A673 (cell line): ENCODE measurements around the gene CRB2. TPM values are rescaled to one million over a fixed set of nuclear protein-coding genes. Genes with fewer than 3 reads are reported as not detected.
"Not testable (repeated sequence)": the region's sequence is repeated elsewhere in the genome, so short reads cannot be mapped to it uniquely, and the experiment has no call there.

Experiments used
- BruUV-seq: library from RNA; stranded (reverse); fragments of 400-500 nt; replicated peaks from 2 replicates; lab custom pipeline; 2021; lab: Mats Ljungman, UMichigan
- CTCF ChIA-PET: fragments of 300-600 bp; sonication (Branson Sonifier 250); formaldehyde crosslinking; loops from one replicate; lab custom pipeline; 2022; ENCODE audit warnings: antibody characterized with exemption; lab: Charles Lee
- POLR2A ChIA-PET: fragments of 300-600 bp; sonication (Branson Sonifier 250); formaldehyde crosslinking; loops from one replicate; lab custom pipeline; 2022; ENCODE audit warnings: antibody characterized with exemption; ENCODE audit not compliant: low non-redundant PET; lab: Charles Lee
- DNase-seq: peaks from one replicate; pipeline ENCODE4 v3.0.0-alpha.2; 2015; ENCODE audit warnings: low spot score
- H3K27ac ChIP-seq: fragments of 200-600 bp; sonication (generic); 2 replicates; pipeline ENCODE4 v1.5.1; 2016; ENCODE audit warnings: mixed run types, low read depth, mild to moderate bottlenecking, mixed read lengths, antibody characterized with exemption, low read length; ENCODE audit not compliant: poor library complexity, severe bottlenecking
- H3K27me3 ChIP-seq: fragments of 200-600 bp; sonication (generic); replicated peaks from 2 replicates; pipeline ENCODE4 v1.6.1; 2017; ENCODE audit warnings: mixed run types, low read depth, mild to moderate bottlenecking, mixed read lengths, antibody characterized with exemption, low read length; ENCODE audit not compliant: insufficient read depth, poor library complexity
- H3K36me3 ChIP-seq: fragments of 200-600 bp; sonication (generic); 2 replicates; pipeline ENCODE4 v1.6.1; 2016; ENCODE audit warnings: mixed run types, mild to moderate bottlenecking, mixed read lengths, antibody characterized with exemption, low read length; ENCODE audit not compliant: insufficient read depth, poor library complexity, severe bottlenecking
- H3K4me1 ChIP-seq: fragments of 200-600 bp; sonication (generic); 2 replicates; pipeline ENCODE4 v1.6.1; 2017; ENCODE audit warnings: mixed run types, mild to moderate bottlenecking, mixed read lengths, antibody characterized with exemption, low read length; ENCODE audit not compliant: insufficient read depth, poor library complexity, severe bottlenecking
- H3K4me3 ChIP-seq: fragments of 200-600 bp; sonication (generic); 2 replicates; pipeline ENCODE4 v1.5.1; 2016; ENCODE audit warnings: low read depth, mixed run types, mild to moderate bottlenecking, mixed read lengths, low read length; ENCODE audit not compliant: poor library complexity, severe bottlenecking
- H3K9me3 ChIP-seq: fragments of 200-600 bp; sonication (generic); 2 replicates; pipeline ENCODE4 v1.6.1; 2016; ENCODE audit warnings: mixed run types, low read depth, mild to moderate bottlenecking, mixed read lengths, antibody characterized with exemption, low read length; ENCODE audit not compliant: poor library complexity, severe bottlenecking
- CTCF ChIP-seq: fragments of 300-800, 200-600 bp; sonication (generic); conservative IDR thresholded peaks from 2 replicates; pipeline ENCODE4 v1.5.1; 2017; ENCODE audit warnings: low read depth, mild to moderate bottlenecking, antibody characterized with exemption, low read length, moderate library complexity, mixed read lengths
- EZH2 ChIP-seq: fragments of 200-600 bp; sonication (generic); IDR thresholded peaks from 2 replicates; pipeline ENCODE4 v1.6.1; 2017; ENCODE audit warnings: borderline replicate concordance, low read depth, mild to moderate bottlenecking, mixed read lengths, antibody characterized with exemption, low read length; ENCODE audit not compliant: poor library complexity, severe bottlenecking
- intact Hi-C: fragments of 100-400 bp; cut with micrococcal nuclease; formaldehyde crosslinking; loops from one replicate; pipeline ENCODE4 v1.10.0; 2022; ENCODE audit not compliant: unreplicated experiment
- total RNA-seq: library from RNA; stranded (reverse); gene quantifications from 2 replicates; pipeline ENCODE4 v1.2.3, GENCODE V29; 2021

CRB2 gene
- total RNA-seq, 1 experiment from 2014 or later, result 0.47 TPM

DNA sequence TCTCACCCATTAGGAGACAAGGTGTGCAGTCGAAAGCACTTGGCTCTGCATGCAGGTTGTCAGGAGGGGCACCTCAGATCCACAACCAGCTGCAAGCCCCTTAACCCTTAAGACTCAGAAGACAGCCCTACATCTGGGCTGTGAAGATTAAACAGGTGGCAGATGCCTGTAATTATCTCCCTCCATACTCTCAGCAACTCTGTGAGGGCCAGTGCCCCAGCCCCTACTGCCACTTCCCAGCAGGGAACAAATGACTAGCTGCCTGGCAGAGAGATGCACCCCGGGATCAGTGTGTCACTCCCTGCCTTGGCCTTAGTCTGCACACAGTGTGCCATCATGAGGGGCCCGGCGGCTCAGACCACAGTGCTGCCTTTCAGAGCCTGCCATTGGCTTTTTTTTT, 42.0 kb downstream of the CRB2 start:
- ChIA-PET CTCF (no interaction called here), POLR2A (no interaction called here)
- TF ChIP-seq CTCF, result no peak
- TF ChIP-seq EZH2, result no peak

DNA sequence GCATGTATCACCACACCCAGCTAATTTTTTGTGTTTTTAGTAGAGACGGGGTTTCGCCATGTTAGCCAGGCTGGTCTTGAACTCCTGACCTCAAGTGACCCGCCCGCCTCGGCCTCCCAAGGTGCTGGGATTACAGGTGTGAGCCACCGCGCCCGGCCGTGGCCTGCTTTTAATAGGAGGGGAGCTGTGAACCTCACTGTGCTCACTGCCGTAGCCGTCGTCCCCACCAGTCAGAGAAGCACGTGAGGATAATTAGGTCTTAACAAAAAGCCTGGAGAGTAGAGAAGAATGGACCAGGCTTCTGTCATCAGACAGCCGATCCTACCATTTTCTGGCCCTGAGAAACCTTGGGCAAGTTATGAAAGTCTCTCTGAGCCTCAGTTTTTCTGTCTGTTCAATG, 42.9 kb downstream of the CRB2 start:
- H3K36me3 ChIP-seq, CTCF ChIA-PET, H3K4me1 ChIP-seq, H3K27ac ChIP-seq, POLR2A ChIA-PET, intact Hi-C loops, H3K4me3 ChIP-seq, H3K27me3 ChIP-seq, BruUV-seq, DNase-seq, H3K9me3 ChIP-seq: not testable (repeated sequence)

More for the DNA sequence above, 42.0 kb downstream of the CRB2 start:
- Histone ChIP-seq H3K27ac (no peak overlapping the region), H3K27me3 (no peaks in the 10 kb centered on the region), H3K9me3 (no peaks in the 10 kb centered on the region), H3K36me3 (no peaks in the 10 kb centered on the region), H3K4me1 (no peaks in the 10 kb centered on the region), H3K4me3 (no peak overlapping the region)
- BruUV-seq, result no TSS peak
- intact Hi-C loops, result no loop called here
- no peak for DNase-seq

GRCh38 chr9:123399803-123400378, 43.9 kb downstream of the CRB2 start:
- intact Hi-C loops, result loop anchor here (5.0 to 10.0 kb wide), 2 partner anchors 642 to 925 kb away; no protein-coding TSS in a partner anchor
- no peaks in the 10 kb centered on the region for H3K27me3 ChIP-seq
- ChIA-PET POLR2A (interaction anchor here (0.6 kb wide), 1 partner anchor 166 kb away, joined by 8 read pairs; no protein-coding TSS in a partner anchor), CTCF (interaction anchor here (0.5 kb wide), 2 partner anchors 55 to 252 kb away, joined by 5 to 9 read pairs; no protein-coding TSS in a partner anchor)
- no peaks in the 10 kb centered on the region for H3K4me1 ChIP-seq
- BruUV-seq, result no TSS peak
- no peaks in the 10 kb centered on the region for H3K36me3 ChIP-seq
- H3K9me3 ChIP-seq, result no peaks in the 10 kb centered on the region
- no peak overlapping the region for H3K27ac ChIP-seq
- TF ChIP-seq CTCF (peak; percentile 74), EZH2 (no peak)
- DNase-seq, result peak; percentile 42
- no peak overlapping the region for H3K4me3 ChIP-seq
